Right ventricle myocardium inferior (tissue), 1 donor: ENCODE results near the gene ENAH. TPM values are rescaled to one million over a fixed set of nuclear protein-coding genes. Genes with fewer than 3 reads are reported as not detected.
A peak's percentile ranks its signal among the peaks of the same experiment; 100 is the strongest.

Experiments
- ATAC-seq: fragments of 200-7000 bp; cut with Tn5 transposase; one replicate; pipeline ENCODE4 v1.9.1; 2020; ENCODE audit warnings: mild to moderate bottlenecking, moderate library complexity
- DNase-seq: peaks from one replicate; pipeline ENCODE4 v3.0.0; 2021; ENCODE audit errors: missing footprints
- intact Hi-C: fragments of 100-400 bp; cut with DNase I; formaldehyde crosslinking; loops from one replicate; pipeline ENCODE4 v1.11.0; 2022
- total RNA-seq: library from RNA; stranded (reverse); fragmentation: NEBNext Ultra II Directional; extraction: Animal tissue kit (Norgen Biotek cat#: 25700); gene quantifications from one replicate; pipeline ENCODE4 v1.2.1, GENCODE V29; 2021
- donor health status: DM: no; HTN: yes; CAD: no; lungs with severe emphysema.

Gene ENAH
- total RNA-seq, 1 donor from 2014 or later, result 80.0 TPM

DNA sequence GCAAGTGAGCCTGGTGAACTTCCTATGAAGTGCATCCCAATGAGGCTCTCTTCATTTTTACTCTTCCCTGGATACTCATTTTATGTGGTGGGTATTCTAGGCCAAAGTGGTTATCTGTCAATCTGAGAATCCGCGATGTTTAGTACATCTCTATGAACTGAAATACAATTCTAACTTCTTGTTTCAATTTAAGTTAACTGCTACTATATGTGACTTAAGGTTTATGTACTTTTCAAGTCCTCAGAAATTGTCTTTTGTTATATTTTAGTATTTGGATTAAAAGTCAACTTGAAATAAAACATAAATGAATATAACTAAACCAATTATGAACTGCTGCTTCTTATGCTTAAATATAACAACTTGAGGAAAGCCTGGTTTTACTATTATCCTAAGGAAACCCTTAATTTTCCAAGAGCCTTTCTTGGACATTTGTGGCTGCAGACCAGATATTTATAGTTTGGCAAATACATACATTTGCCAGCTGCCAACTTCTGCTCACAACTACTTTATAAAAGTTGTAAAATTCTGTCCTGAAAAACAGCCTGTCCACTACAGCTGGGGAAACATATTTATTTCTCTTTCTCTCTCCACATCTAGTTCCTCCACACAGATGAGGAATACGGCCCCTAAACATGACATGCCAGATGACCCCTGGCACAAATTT, 60.4 kb downstream of the ENAH start:
- DNase-seq, result no peak
- intact Hi-C loops, result loop anchor here (5.0 kb wide), 1 partner anchor 60 kb away; the partner anchor contains the start of gene ENAH
- no peak for ATAC-seq

DNA sequence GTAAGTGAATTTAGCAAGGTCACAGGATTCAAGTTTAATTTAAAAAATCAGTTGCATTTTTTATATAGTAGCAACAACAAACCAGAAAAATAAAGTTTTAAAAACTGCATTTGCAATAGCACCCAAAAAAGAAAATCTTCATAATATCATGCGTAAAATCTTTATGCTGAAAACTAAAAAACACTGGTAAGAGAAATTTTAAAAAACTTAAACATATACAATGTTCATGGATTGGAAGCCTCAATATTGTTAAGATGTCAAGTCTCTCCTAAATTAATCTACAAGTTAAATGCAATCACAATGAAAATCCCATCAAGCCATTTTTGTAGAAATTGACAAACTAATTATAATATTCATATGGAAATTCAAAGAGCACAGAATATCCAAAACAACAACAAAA, 65.6 kb downstream of the ENAH start:
- DNase-seq (no peak), ATAC-seq (no peak)
- intact Hi-C loops, result no loop called here

DNA sequence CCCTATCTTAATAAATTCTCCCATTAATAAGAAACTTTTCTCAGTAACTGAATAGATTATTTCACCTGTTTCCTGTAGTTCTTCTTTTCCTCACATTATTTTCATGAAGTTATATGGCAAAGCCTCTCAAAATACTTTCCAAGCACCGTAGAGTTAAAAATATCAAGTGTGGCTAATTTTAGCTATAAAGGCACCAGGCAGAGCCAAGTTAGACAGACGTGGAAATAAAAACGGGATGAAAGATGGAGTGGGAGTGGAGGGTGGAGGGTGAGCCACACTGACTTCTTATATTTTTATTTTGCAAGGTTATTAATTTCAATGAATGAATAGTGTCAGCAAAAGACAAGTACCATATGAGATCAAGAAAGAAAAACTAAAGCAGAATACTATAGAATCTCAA, 71.7 kb downstream of the ENAH start:
- intact Hi-C loops, result no loop called here
- peak; percentile 61 for ATAC-seq
- DNase-seq, result no peak

DNA sequence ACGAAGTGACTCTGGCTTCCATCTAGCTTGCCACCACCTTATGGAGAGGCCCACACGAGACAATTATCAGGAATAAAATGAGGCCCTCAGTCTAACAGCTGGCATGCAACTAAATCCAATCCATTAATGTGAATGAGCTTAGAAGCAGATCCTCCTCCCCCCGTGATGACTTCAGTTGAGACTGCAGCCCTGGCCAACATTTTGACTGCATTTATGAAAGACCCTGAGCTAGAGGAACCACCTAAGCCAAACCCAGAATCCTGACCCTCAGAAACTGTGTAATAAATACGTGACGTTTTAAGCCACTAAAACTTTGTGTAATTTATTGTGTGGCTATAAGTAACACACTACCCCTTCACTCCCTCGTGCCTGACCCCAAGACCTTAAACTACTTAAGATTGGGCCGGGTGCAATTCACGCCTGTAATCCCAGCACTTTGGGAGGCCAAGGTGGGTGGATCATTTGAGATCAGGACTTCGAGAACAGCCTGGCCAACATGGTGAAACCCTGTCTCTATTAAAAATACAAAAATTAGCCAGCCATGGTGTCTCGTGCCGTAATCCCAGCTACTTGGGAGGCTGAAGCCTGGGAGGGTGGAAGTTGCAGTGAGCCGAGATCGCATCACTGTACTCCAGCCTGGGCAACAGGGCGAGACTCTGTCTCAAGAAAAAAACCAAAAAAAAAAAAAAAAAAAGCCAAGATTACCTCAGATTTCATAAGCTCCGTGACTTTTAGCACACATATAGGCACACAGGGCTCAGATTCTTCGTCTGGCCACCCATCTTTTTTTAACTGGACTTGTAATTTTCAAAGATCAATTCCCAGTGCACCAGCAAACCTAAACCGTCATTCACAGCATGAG, 72.5 kb downstream of the ENAH start:
- no peak for DNase-seq
- peak; percentile 42 for ATAC-seq
- intact Hi-C loops, result no loop called here

DNA sequence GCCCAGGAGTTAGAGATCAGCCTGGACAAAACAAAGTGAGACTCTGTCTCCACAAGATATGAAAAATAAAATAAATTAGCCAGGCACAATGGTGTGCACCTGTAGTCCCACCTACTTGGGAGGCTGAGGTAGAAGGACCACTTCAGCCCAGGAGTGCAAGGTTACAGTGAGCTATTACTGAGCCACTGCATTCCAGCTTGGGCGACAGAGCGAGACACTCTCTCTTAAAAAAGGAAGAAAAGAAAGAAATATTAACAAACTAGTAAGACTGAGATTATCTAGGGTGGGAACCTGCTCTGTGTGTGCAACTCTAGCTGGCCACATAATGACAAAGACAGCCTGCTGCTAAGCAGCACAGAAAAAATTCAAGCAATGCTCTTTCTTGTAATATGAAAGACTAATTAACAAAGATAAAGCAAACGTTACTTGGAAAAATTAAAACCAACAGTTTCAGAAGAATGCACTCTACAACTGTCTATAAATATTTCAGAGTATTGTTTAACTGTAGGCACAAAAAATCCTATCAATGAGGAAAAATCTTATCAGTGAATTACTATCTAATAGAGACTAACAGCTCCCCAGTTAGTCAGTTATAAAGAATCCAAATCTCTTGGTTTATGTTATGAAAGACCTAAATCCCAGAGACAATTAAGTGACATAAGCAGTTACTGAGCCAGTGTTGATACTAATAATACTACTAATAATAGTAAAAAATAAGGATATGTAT, 74.5 kb downstream of the ENAH start:
- ATAC-seq (no peak), DNase-seq (no peak)
- intact Hi-C loops, result loop anchor here (5.0 kb wide), 1 partner anchor 74 kb away; the partner anchor contains the start of gene ENAH

DNA sequence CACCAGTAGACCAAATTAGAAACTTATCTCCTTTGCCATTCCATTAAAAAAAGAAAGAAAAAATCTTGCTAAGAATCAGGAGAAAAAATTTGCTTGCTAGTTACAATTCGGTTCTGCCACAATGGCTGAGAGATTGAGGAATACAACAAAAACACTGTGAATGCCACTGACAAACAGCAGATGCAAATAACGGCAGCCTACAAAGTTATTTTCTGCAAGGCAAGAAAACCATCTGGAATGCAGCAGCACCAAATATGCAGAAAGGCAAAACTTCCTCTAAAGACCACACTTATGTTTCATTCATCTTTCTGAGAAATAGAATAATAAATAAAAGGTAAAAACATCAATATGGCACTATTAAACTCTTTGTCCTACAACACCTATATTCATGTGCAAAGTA, 75.7 kb downstream of the ENAH start:
- ATAC-seq (no peak), DNase-seq (no peak)
- intact Hi-C loops, result loop anchor here (5.0 kb wide), 1 partner anchor 75 kb away; the partner anchor contains the start of gene ENAH

DNA sequence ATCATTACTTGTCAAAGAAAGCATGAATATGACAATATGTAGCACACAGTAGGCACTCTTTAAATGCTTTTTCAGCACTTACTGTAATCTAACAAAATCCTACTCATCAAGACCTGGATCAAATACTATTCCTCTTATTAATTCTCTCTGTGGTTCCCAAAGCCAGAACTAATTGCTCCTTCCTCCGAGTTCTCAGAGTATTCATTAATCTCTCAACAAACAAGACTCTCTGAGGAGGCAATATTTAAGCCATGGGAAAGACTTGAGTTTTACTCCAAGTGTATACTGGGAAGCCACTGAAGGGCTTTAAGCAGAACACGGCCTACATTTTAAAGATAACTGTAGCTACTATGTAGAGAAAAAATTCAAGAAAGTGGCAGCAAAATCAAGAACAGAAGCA, 79.7 kb downstream of the ENAH start:
- intact Hi-C loops, result no loop called here
- DNase-seq (no peak), ATAC-seq (no peak)

DNA sequence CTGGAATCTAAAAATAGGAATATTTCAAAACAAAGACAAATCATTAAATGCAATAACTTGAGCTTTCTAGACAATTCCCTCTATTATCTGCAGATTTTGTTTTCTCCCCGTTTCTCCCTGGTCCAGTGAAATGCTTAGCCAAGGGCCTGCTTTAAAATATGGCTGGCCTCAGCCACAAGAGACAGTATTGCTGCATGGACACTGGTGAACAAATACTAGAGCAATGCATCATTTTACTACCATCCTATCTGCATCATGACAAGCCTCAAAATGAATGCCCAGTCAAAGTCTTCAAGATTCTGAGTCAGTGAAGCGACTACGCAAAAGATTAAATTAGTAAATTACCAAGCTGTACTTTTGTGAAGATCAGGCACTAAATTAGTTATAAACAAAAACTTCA, 80.5 kb downstream of the ENAH start:
- intact Hi-C loops, result no loop called here
- no peak for DNase-seq
- no peak for ATAC-seq

DNA sequence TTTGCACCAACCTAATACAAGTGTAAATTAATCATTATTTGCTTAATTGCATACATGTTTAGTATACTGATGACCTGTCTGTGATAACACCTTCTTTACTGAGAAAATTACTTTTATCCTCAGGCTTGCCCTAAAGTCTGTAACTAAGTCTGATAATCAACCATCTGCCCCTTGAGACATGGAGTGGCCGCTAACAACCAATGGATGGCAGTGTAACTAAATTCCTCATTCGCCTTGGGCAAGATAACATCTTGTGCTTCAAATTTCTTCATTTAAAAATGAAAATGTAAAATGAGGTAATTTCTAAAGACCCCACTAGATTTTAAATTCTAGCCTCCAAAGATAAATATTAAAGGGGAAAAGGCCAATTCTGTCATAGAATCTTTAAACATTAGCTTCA, 85.1 kb downstream of the ENAH start:
- ATAC-seq, result no peak
- intact Hi-C loops, result no loop called here
- DNase-seq, result no peak

DNA sequence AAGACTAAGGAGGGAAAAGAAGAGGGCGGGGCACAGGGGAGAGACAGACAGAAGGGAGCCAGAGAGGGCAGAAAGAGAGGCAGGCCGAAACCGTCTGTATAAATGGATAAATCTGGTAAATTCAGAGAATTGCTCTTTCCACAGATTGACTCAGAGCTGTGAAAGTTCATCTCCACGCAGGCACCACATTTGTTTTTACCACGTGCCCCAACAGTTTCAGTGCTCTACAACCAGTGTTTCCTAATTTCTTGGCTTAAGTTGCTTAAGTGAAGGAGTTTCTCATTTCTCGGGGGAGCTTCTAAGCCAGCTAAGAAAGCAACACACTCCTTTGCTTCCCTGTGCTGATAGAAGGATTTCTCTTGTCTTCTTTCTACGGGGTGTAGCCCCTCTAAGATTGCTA, 87.1 kb downstream of the ENAH start:
- peak; percentile 93 for ATAC-seq
- intact Hi-C loops, result no loop called here
- no peak for DNase-seq

DNA sequence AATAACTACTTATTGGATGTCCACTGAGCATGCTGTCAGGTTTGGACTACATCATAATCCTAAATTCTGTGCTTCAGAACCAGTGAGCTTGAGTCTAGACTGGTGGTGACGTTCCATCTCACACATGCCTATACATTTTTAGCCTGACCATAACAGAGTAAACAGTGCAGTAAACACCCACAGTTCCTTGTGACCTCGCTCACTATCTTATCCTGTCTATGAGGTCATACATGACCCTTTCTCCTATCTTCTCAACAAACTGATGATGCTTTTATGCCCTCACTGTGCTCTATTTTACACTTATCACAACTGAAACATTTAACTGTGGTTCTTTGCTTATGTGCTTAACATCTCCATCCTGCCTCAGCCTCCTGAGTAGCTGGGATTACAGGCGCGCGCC, 91.2 kb downstream of the ENAH start:
- no peak for DNase-seq
- intact Hi-C loops, result no loop called here
- no peak for ATAC-seq

DNA sequence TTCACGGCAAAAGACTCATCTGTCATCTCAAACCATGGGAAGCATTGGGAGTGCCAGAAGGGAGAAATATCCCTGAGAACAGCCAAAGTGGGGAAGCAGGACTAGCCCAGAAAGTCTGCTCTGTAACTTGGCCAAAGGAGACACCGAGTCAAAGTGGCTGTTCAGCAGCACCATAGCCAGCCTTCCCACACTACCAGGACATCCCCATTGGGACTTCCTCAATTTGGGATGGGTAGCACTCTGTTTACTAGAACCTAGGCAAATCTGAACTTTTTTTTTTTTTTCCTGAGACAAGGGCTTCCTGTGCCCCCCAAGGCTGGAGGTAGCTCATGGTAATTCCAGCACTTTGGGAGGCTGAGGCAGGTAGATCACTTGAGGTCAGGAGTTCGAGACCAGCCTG, 93.0 kb downstream of the ENAH start:
- DNase-seq (no peak), ATAC-seq (no peak)
- intact Hi-C loops, result no loop called here

DNA sequence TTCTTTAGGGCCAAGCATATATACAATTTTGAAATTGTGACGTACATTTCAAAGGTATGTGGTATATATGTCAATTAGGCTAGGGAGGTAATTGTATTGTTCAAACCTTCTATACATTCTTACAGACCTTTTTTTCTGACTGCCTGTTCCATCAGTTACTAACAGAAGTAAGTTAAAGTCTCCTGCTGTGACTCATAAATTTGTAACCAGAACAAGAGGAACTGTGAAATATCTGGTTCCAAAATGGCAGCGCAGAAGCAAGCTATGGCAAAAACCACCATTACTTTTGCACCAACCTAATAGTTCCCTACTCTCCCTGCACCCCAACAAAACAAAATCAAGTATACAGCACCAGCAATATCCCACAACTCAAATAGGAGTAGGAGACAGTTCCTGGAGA, 93.6 kb downstream of the ENAH start:
- intact Hi-C loops, result no loop called here
- ATAC-seq (no peak), DNase-seq (no peak)

DNA sequence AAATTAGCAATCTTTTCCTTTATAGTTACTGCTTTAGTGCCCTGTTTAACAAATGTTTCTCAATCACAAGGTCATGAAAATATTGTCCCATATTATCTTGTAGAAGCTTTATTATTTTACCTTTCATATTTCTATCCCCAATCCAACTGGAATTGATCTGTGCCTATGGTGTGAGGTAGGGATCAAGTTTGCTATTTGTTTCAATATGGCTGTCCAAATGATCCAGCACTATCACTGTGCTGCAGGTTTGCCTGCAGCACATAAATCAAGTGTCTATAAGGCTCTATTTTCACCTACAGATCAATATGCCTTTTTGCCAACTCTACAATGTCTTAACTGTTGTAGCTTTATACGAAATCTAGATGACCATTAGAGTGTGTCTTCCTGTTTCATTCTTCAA, 96.2 kb downstream of the ENAH start:
- intact Hi-C loops, result no loop called here
- ATAC-seq (no peak), DNase-seq (no peak)

DNA sequence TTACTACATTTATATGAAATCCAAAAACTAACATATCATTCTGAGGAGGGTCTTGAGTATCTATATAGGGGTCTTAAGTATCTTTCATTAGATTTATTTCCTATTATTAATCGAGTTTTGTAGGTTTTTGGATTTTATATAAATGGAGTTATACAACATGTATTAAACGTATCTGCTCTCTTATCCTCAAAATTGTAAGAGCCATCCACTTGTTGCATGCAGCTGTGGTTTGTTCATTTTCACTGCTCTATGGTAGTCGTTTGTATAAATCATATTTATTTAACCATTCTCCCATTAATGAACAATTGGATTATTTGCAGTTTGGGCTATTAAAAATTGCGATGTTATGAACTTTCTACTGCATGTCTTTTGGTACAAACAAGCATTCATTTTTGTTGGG, 97.1 kb downstream of the ENAH start:
- DNase-seq (no peak), ATAC-seq (no peak)
- intact Hi-C loops, result loop anchor here (2.0 kb wide), 1 partner anchor 217 kb away; no protein-coding TSS in a partner anchor

DNA sequence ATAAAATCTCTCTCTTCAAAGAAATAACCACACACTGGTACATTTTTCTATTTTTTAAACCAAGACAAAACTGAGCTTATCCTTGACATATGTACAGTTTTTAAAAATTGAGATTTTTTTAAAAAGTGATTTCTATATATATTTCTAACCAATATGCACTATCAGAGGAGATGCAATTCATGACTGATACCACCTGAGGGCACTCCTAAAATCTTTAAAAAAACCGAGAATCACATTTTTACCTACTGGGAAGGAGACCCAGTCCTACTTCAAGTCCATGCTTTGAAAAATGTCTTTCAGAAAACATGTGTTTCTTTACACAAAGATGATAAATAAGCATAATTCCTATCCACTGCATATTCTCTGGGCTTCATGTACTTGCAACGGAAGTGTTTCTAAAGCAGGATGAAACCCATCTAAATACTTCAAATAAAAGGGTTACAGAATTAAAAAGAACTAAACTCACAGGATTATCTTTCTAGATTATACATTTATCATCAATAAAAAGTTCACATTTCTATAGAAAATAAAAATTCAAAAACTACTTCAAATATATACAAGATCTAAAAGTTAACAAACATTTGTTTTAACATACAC, 98.6 kb downstream of the ENAH start:
- intact Hi-C loops, result loop anchor here (2.0 to 5.0 kb wide), 2 partner anchors 98 to 218 kb away; partner anchors contain the start of gene ENAH

DNA sequence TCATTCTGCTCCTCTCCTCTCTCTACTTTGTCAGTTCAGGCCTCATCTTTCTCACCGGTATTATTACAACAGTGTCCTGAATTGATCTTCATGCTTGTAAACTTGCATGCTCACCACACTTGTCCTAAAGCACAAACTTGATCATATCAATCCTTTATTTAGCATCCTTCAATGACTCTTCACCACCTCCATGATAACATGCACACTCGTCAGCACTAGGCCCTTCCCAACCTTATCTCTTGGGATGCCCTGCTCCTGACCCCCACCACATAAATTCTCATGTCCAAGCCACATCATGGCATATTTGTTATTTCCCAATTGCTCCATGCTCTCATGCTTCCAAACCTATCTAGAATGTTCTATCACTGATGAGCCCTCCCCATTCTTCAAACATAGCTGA, 103.1 kb downstream of the ENAH start:
- peak; percentile 42 for ATAC-seq
- intact Hi-C loops, result loop anchor here (5.0 kb wide), 1 partner anchor 102 kb away; the partner anchor contains the start of gene ENAH
- no peak for DNase-seq

More for the DNA sequence above, 98.6 kb downstream of the ENAH start:
- DNase-seq, result no peak
- ATAC-seq, result no peak

DNA sequence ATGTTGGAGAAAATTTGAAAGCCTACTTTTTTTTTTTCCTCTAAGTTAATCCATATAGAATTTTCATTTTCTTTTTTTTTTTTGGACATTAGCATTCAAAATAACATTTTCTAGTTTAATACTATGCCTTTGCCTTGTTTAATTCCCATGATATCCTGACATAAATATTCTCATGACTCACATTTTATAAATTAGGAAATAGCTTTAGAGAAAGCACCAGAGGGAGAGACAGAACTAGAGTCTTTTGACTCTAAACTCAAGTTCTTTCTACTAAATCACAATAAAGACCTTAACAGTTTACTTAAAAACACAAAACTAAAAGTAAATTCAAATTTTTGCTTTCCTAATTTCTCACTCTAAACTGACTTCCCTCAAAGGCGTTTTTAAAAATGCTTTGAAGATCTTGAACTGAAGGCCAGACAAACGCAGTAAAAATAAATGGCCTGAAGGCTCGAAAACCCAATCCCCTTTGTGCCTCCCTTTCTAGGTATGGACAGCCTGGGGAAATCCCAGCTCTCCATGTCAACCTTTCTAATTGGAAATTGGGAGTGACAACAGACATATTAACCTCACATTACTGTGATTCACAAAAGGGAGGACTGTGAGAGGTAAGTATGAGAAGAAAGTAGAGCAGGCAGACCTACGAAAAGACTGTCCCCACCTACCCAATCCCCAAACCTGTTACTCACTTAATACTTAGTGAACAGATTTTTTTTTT, 104.6 kb downstream of the ENAH start:
- DNase-seq (no peak), ATAC-seq (no peak)
- intact Hi-C loops, result no loop called here
